ENCODE results near the gene KIF1A.

GRCh38 chr2:240832921-240833494 is 13.0 kb upstream of the KIF1A start:
- TF ChIP-seq GABPA (IDR thresholded peaks at IDR 0.05; ENCODE audit: low read depth) (no peak), CTCF (IDR thresholded peaks at IDR 0.05; ENCODE audit: insufficient read depth, low read length) (no peak), POLR2AphosphoS5 (IDR thresholded peaks at IDR 0.05; ENCODE audit: low read depth) (no peak), SPI1 (IDR thresholded peaks at IDR 0.05; ENCODE audit: borderline replicate concordance, low read depth) (no peak)
- TF ChIP-seq, protein P1, sequence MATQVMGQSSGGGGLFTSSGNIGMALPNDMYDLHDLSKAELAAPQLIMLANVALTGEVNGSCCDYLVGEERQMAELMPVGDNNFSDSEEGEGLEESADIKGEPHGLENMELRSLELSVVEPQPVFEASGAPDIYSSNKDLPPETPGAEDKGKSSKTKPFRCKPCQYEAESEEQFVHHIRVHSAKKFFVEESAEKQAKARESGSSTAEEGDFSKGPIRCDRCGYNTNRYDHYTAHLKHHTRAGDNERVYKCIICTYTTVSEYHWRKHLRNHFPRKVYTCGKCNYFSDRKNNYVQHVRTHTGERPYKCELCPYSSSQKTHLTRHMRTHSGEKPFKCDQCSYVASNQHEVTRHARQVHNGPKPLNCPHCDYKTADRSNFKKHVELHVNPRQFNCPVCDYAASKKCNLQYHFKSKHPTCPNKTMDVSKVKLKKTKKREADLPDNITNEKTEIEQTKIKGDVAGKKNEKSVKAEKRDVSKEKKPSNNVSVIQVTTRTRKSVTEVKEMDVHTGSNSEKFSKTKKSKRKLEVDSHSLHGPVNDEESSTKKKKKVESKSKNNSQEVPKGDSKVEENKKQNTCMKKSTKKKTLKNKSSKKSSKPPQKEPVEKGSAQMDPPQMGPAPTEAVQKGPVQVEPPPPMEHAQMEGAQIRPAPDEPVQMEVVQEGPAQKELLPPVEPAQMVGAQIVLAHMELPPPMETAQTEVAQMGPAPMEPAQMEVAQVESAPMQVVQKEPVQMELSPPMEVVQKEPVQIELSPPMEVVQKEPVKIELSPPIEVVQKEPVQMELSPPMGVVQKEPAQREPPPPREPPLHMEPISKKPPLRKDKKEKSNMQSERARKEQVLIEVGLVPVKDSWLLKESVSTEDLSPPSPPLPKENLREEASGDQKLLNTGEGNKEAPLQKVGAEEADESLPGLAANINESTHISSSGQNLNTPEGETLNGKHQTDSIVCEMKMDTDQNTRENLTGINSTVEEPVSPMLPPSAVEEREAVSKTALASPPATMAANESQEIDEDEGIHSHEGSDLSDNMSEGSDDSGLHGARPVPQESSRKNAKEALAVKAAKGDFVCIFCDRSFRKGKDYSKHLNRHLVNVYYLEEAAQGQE (IDR thresholded peaks at IDR 0.05; ENCODE audit: insufficient replicate concordance, low read depth) = no peak

All from HL-60 (cell line).